ENCODE measurements around the gene LAMA2. TPM values are rescaled to one million over a fixed set of nuclear protein-coding genes. Genes with fewer than 3 reads are reported as not detected.

LAMA2 gene
- total RNA-seq, 1 donor, result 9.4 TPM

- Histone ChIP-seq H2AFZ (ENCODE audit: low read length) (no peak overlapping the region), H3K27me3 (ENCODE audit: insufficient read depth, low read length) (no peaks in the 10 kb centered on the region), H3K27ac (ENCODE audit: low read depth, low read length) (no peak overlapping the region), H4K20me1 (ENCODE audit: insufficient read depth, low read length) (no peaks in the 10 kb centered on the region), H3K4me2 (ENCODE audit: insufficient read depth, low read length) (no peak overlapping the region), H3K4me1 (ENCODE audit: insufficient read depth, low read length) (no peaks in the 10 kb centered on the region), H3K9me3 (ENCODE audit: low read depth, low read length) (no peaks in the 10 kb centered on the region), H3K79me2 (ENCODE audit: insufficient read depth, low read length) (no peaks in the 10 kb centered on the region), H3K4me3 (ENCODE audit: insufficient read depth, low read length) (no peak overlapping the region), H3K36me3 (ENCODE audit: insufficient read depth, low read length) (no peaks in the 10 kb centered on the region)
- DNase-seq (ENCODE audit: insufficient read length, low spot score, missing footprints), result no peak
- no peak for TF ChIP-seq CTCF (IDR thresholded peaks at IDR 0.05; ENCODE audit: extremely low read depth, low read depth, low read length)
Observed at GRCh38 chr6:129211626-129212025, 328.7 kb downstream of the LAMA2 start.

GRCh38 chr6:129212081-129212480 lies 329.1 kb downstream of the LAMA2 start:
- Histone ChIP-seq H2AFZ (ENCODE audit: low read length) (no peak overlapping the region), H3K79me2 (ENCODE audit: insufficient read depth, low read length) (no peaks in the 10 kb centered on the region), H3K27ac (ENCODE audit: low read depth, low read length) (no peak overlapping the region), H3K4me3 (ENCODE audit: insufficient read depth, low read length) (no peak overlapping the region), H4K20me1 (ENCODE audit: insufficient read depth, low read length) (no peaks in the 10 kb centered on the region), H3K27me3 (ENCODE audit: insufficient read depth, low read length) (no peaks in the 10 kb centered on the region), H3K36me3 (ENCODE audit: insufficient read depth, low read length) (no peaks in the 10 kb centered on the region), H3K4me2 (ENCODE audit: insufficient read depth, low read length) (no peak overlapping the region), H3K9me3 (ENCODE audit: low read depth, low read length) (no peaks in the 10 kb centered on the region), H3K4me1 (ENCODE audit: insufficient read depth, low read length) (no peaks in the 10 kb centered on the region)
- no peak for DNase-seq (ENCODE audit: insufficient read length, low spot score, missing footprints)
- TF ChIP-seq CTCF (IDR thresholded peaks at IDR 0.05; ENCODE audit: extremely low read depth, low read depth, low read length), result no peak

- no peak for DNase-seq (ENCODE audit: insufficient read length, low spot score, missing footprints)
Observed at GRCh38 chr6:129215246-129215645, 332.3 kb downstream of the LAMA2 start.

GRCh38 chr6:129215916-129216520 lies 333.1 kb downstream of the LAMA2 start:
- no peak overlapping the region for H3K27ac ChIP-seq (ENCODE audit: low read depth, low read length)
- H2AFZ ChIP-seq (ENCODE audit: low read length), result no peak overlapping the region
- no peaks in the 10 kb centered on the region for H3K4me1 ChIP-seq (ENCODE audit: insufficient read depth, low read length)
- H3K4me2 ChIP-seq (ENCODE audit: insufficient read depth, low read length), result no peak overlapping the region
- no peaks in the 10 kb centered on the region for H3K27me3 ChIP-seq (ENCODE audit: insufficient read depth, low read length)
- no peaks in the 10 kb centered on the region for H3K79me2 ChIP-seq (ENCODE audit: insufficient read depth, low read length)
- no peaks in the 10 kb centered on the region for H4K20me1 ChIP-seq (ENCODE audit: insufficient read depth, low read length)
- no peaks in the 10 kb centered on the region for H3K9me3 ChIP-seq (ENCODE audit: low read depth, low read length)
- no peaks in the 10 kb centered on the region for H3K36me3 ChIP-seq (ENCODE audit: insufficient read depth, low read length)
- no peak for TF ChIP-seq CTCF (IDR thresholded peaks at IDR 0.05; ENCODE audit: extremely low read depth, low read depth, low read length)
- DNase-seq (ENCODE audit: insufficient read length, low spot score, missing footprints), result no peak
- H3K4me3 ChIP-seq (ENCODE audit: insufficient read depth, low read length), result no peak overlapping the region

More at GRCh38 chr6:129215246-129215645, 332.3 kb downstream of the LAMA2 start:
- no peak for TF ChIP-seq CTCF (IDR thresholded peaks at IDR 0.05; ENCODE audit: extremely low read depth, low read depth, low read length)
- no peaks in the 10 kb centered on the region for H3K9me3 ChIP-seq (ENCODE audit: low read depth, low read length)
- no peaks in the 10 kb centered on the region for H3K27me3 ChIP-seq (ENCODE audit: insufficient read depth, low read length)
- H3K79me2 ChIP-seq (ENCODE audit: insufficient read depth, low read length), result no peaks in the 10 kb centered on the region
- no peaks in the 10 kb centered on the region for H3K36me3 ChIP-seq (ENCODE audit: insufficient read depth, low read length)
- no peak overlapping the region for H2AFZ ChIP-seq (ENCODE audit: low read length)
- H4K20me1 ChIP-seq (ENCODE audit: insufficient read depth, low read length), result no peaks in the 10 kb centered on the region
- no peak overlapping the region for H3K4me3 ChIP-seq (ENCODE audit: insufficient read depth, low read length)
- H3K27ac ChIP-seq (ENCODE audit: low read depth, low read length), result no peak overlapping the region
- no peaks in the 10 kb centered on the region for H3K4me1 ChIP-seq (ENCODE audit: insufficient read depth, low read length)
- H3K4me2 ChIP-seq (ENCODE audit: insufficient read depth, low read length), result no peak overlapping the region

Measured in osteoblast (primary cell).